CD8-positive, alpha-beta memory T cell (primary cell): ENCODE measurements around the gene ENOX1. TPM values are rescaled to one million over a fixed set of nuclear protein-coding genes. Genes with fewer than 3 reads are reported as not detected.
"Not testable (repeated sequence)": the region's sequence is repeated elsewhere in the genome, so short reads cannot be mapped to it uniquely, and the experiment has no call there.

Experiments
- CTCF ChIA-PET: fragments of 350-600 bp; sonication (Branson Sonifier 250); formaldehyde crosslinking; loops from one replicate; lab custom pipeline; 2021; ENCODE audit warnings: antibody characterized with exemption; lab: Charles Lee
- POLR2A ChIA-PET: fragments of 350-600 bp; sonication (Branson Sonifier 250); formaldehyde crosslinking; loops from one replicate; lab custom pipeline; 2021; ENCODE audit warnings: antibody characterized with exemption; lab: Charles Lee
- DNase-seq, 5 donors: peaks; one replicate each; pipeline versions ENCODE4 v3.0.0 to v3.0.0-alpha.2; 2020 to 2022; ENCODE audit warnings: mixed read lengths in 1 of 5
- H3K27ac ChIP-seq: one replicate; pipeline ENCODE4 v1.7.0; 2013; ENCODE audit warnings: low read depth, mild to moderate bottlenecking, low read length, moderate library complexity
- H3K27me3 ChIP-seq: 2 replicates; pipeline ENCODE4 v1.7.0; 2013; ENCODE audit warnings: low read length, mild to moderate bottlenecking; ENCODE audit not compliant: insufficient read depth, poor library complexity, severe bottlenecking
- H3K36me3 ChIP-seq: 2 replicates; pipeline ENCODE4 v1.7.0; 2013; ENCODE audit warnings: mild to moderate bottlenecking, low read length, moderate library complexity; ENCODE audit not compliant: insufficient read depth
- H3K4me1 ChIP-seq: 2 replicates; pipeline ENCODE4 v1.7.0; 2013; ENCODE audit warnings: mild to moderate bottlenecking, low read length, moderate library complexity; ENCODE audit not compliant: insufficient read depth
- H3K4me3 ChIP-seq: 2 replicates; pipeline ENCODE4 v1.7.0; 2013; ENCODE audit warnings: mild to moderate bottlenecking, low read length
- H3K9me3 ChIP-seq: 2 replicates; pipeline ENCODE4 v1.7.0; 2013; ENCODE audit warnings: mild to moderate bottlenecking, low read length
- H3K27ac Mint-ChIP-seq, 8 donors: one replicate each; pipeline ENCODE4 v1.8.0; 2020 to 2021; ENCODE audit warnings: mixed read lengths in 8 of 8, mild to moderate bottlenecking in 6 of 8, inconsistent platforms in 3 of 8, moderate library complexity in 3 of 8
- H3K27me3 Mint-ChIP-seq, 2 donors: one replicate each; pipeline ENCODE4 v1.8.0; 2020 to 2021; ENCODE audit warnings: mixed read lengths in 2 of 2, mild to moderate bottlenecking in 1 of 2, moderate library complexity in 1 of 2
- H3K36me3 Mint-ChIP-seq, 3 donors: one replicate each; pipeline ENCODE4 v1.8.0; 2020 to 2021; ENCODE audit warnings: mixed read lengths in 3 of 3, inconsistent platforms in 1 of 3, mild to moderate bottlenecking in 1 of 3
- H3K4me1 Mint-ChIP-seq, 3 donors: one replicate each; pipeline ENCODE4 v1.8.0; 2020 to 2021; ENCODE audit warnings: mixed read lengths in 3 of 3, inconsistent platforms in 1 of 3, mild to moderate bottlenecking in 1 of 3
- H3K4me3 Mint-ChIP-seq, 7 donors: one replicate each; pipeline ENCODE4 v1.8.0; 2020 to 2021; ENCODE audit warnings: mixed read lengths in 7 of 7, mild to moderate bottlenecking in 6 of 7, moderate library complexity in 4 of 7, inconsistent platforms in 2 of 7
- H3K9me3 Mint-ChIP-seq, 5 donors: one replicate each; pipeline ENCODE4 v1.8.0; 2020 to 2022; ENCODE audit warnings: mixed read lengths in 5 of 5, mild to moderate bottlenecking in 3 of 5, moderate library complexity in 2 of 5, inconsistent platforms in 1 of 5
- polyA plus RNA-seq: library from polyadenylated mRNA; unstranded; fragments of 300-500 nt; fragmentation: Illumina TruSeq; gene quantifications from one replicate; pipeline ENCODE4 v1.2.3, GENCODE V29; 2021
- total RNA-seq, 2 experiments: library from RNA; stranded (reverse); gene quantifications; one replicate each; pipeline ENCODE4 v1.2.3, GENCODE V29; 2021

ENOX1 gene
- total RNA-seq (under 1 TPM; 0.18 to 0.29 TPM), polyA plus RNA-seq (not detected)

DNA sequence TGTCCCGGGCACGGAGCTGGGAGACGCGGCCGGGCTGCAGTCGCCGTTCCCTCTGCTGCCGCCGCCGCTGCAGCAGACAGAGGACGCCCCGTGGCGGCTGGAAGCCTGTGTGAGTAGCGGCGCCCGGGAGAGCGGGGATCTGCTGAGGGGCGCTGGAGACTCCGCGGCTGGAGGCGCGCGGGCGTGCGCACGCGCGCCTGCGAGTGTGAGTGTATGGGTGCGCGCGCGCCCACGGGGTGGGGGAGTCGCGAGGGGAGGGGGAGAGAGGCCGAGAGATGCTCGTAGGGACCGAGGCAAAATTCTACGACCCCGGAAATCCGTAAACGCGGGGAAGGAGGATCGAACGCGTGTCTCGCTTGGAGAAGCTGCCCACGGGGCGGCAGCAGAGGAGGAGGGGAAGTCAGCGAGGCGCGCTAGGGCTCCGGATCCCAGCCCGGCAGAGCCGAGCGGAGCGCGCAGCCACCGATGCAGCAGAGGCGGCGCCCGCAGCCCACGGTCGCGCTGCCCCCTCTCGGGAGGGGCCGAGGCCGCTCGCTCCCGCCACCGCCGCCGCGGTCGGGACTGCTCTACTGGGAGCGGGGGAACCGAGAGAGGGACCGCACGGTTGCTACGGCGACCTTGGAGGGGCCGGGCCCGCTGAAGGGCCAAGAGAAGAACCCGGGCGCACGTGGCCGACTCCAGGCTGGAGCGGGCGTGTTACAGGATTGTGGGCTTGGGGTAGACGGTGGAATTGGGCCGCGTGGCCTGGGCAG, at the start of gene ENOX1:
Gene ENOX1 (minus strand): TSS at position 207 of the 752 bp plus-strand sequence.
- no peaks in the 10 kb centered on the region for H3K36me3 ChIP-seq
- POLR2A ChIA-PET: no interaction called here
- no peaks in the 10 kb centered on the region for H3K9me3 Mint-ChIP-seq
- H3K27ac Mint-ChIP-seq: no peak within 1 kb of the TSS
- H3K9me3 ChIP-seq: no peaks in the 10 kb centered on the region
- H3K27ac ChIP-seq: no peak within 1 kb of the TSS
- no peaks in the 10 kb centered on the region for H3K4me1 ChIP-seq
- peaks cover 7 to 21% (median 7%) of the 10 kb centered on the region in 3 donors for H3K4me1 Mint-ChIP-seq
- H3K4me3 Mint-ChIP-seq: peak within 1 kb of the TSS; percentile 69 to 90 (median 72)
- H3K27me3 Mint-ChIP-seq: peaks cover 30 to 45% of the 10 kb centered on the region in 2 donors
- no peak for DNase-seq
- H3K4me3 ChIP-seq: no peak within 1 kb of the TSS
- H3K27me3 ChIP-seq: peaks cover 10% of the 10 kb centered on the region
- CTCF ChIA-PET: no interaction called here
- H3K36me3 Mint-ChIP-seq: no peaks in the 10 kb centered on the region

DNA sequence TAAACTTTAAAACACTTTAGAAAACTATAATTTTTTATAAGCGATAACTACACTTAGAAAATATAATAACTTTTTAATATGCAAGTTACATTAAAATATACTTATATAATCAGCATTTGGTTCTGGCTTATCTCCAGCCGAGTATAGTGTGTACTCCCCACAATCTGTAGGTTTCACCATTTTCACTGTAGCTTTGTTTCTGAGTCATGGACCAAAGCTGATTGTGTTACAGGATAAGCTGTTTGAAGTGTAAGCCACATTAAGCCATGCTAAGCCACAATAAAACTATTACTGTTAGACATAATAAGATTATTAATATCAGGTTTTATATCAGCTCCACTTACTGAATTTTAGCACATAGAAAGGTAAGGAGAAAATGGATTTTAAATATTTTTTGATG, 48.9 kb upstream of the ENOX1 start:
- Mint-ChIP-seq H3K27me3 (peaks cover 0 to 12% of the 10 kb centered on the region in 2 donors), H3K4me3 (no peak overlapping the region), H3K36me3 (peaks cover 0 to 6% (median 0%) of the 10 kb centered on the region in 3 donors), H3K9me3 (peaks cover 0 to 7% (median 0%) of the 10 kb centered on the region in 5 donors), H3K27ac (no peak overlapping the region), H3K4me1 (no peaks in the 10 kb centered on the region)
- Histone ChIP-seq H3K9me3 (no peaks in the 10 kb centered on the region), H3K4me1 (no peaks in the 10 kb centered on the region), H3K36me3 (no peaks in the 10 kb centered on the region), H3K27me3 (no peaks in the 10 kb centered on the region), H3K27ac (no peak overlapping the region), H3K4me3 (no peak overlapping the region)
- ChIA-PET CTCF (no interaction called here), POLR2A (no interaction called here)
- DNase-seq: no peak

DNA sequence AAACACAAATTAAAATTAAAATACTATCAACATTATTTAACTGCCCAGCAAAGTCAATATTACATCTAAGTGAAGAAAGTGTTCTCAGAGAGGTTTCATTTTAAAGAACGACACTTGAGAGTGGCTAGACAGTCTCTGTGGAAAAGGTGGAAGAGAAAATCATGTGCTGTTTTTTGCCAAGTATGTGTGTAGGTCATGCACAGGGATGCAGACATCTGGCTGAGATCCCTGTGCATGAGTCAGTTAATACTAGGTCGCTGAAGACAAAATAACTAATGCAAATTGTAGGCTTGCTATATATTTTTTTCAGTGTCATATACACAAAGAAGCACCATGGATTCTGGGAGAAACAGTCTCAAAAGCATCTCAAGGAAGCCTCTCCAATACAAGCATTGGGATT, 44.3 kb upstream of the ENOX1 start:
- no peaks in the 10 kb centered on the region for H3K4me1 Mint-ChIP-seq
- no peak overlapping the region for H3K27ac ChIP-seq
- H3K9me3 ChIP-seq: no peaks in the 10 kb centered on the region
- no peak overlapping the region for H3K27ac Mint-ChIP-seq
- no peaks in the 10 kb centered on the region for H3K36me3 ChIP-seq
- ChIA-PET POLR2A (no interaction called here), CTCF (no interaction called here)
- H3K36me3 Mint-ChIP-seq: peaks cover 0 to 2% (median 0%) of the 10 kb centered on the region in 3 donors
- no peaks in the 10 kb centered on the region for H3K27me3 ChIP-seq
- no peak overlapping the region for H3K4me3 Mint-ChIP-seq
- DNase-seq: no peak
- peaks cover 2 to 16% of the 10 kb centered on the region in 2 donors for H3K27me3 Mint-ChIP-seq
- no peak overlapping the region for H3K4me3 ChIP-seq
- H3K9me3 Mint-ChIP-seq: peaks cover 0 to 3% (median 0%) of the 10 kb centered on the region in 5 donors
- no peaks in the 10 kb centered on the region for H3K4me1 ChIP-seq

DNA sequence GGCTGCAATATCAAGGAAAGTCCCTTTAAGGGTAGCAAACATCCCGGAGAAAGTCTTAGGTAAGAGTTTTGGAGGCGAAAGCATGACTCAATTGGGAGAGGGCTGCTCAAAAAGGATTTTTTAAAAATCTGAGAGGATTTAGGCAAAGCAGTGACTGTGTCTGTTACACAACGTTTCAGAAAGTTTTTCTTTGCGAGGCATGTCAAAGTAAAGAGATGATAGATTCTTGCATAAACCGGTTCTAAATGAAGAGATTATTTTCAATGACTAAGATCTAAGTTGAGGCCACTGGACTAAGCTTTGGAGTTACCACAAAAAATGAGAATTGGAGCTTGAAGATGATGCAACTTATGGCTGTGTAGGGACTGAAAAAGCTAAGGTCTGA, 43.7 kb upstream of the ENOX1 start:
- Histone ChIP-seq H3K36me3 (no peaks in the 10 kb centered on the region), H3K27me3 (no peaks in the 10 kb centered on the region), H3K4me1 (no peaks in the 10 kb centered on the region), H3K4me3 (no peak overlapping the region), H3K27ac (no peak overlapping the region), H3K9me3 (no peaks in the 10 kb centered on the region)
- Mint-ChIP-seq H3K4me1 (no peaks in the 10 kb centered on the region), H3K27me3 (peaks cover 2 to 16% of the 10 kb centered on the region in 2 donors), H3K27ac (peak overlapping the region in 1 of 8 donors; percentile 74), H3K36me3 (peaks cover 0 to 2% (median 0%) of the 10 kb centered on the region in 3 donors), H3K4me3 (no peak overlapping the region), H3K9me3 (peaks cover 0 to 3% (median 0%) of the 10 kb centered on the region in 5 donors)
- POLR2A ChIA-PET: no interaction called here
- no peak for DNase-seq
- CTCF ChIA-PET: no interaction called here

DNA sequence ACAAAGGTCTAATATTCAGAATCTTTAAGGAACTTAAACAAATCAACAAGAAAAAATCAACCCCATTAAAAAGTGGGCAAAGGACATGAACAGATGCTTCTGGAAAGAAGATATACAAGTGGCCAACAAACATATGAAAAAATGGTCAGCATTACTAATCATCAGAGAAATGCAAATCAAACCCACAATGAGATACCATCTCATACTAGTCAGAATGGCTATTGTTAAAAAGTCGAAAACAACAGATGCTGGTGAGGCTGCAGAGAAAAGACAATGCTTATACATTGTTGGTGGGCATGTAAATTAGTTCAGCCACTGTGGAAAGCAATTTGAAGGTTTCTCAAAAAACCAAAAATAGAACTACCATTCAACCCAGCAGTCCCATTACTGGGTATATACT, 37.9 kb upstream of the ENOX1 start:
- H3K4me1 ChIP-seq, H3K27me3 ChIP-seq, H3K36me3 ChIP-seq, H3K4me3 ChIP-seq, H3K27ac Mint-ChIP-seq, POLR2A ChIA-PET, CTCF ChIA-PET, H3K27me3 Mint-ChIP-seq, H3K36me3 Mint-ChIP-seq, H3K27ac ChIP-seq, DNase-seq, H3K4me1 Mint-ChIP-seq, H3K4me3 Mint-ChIP-seq, H3K9me3 Mint-ChIP-seq, H3K9me3 ChIP-seq: not testable (repeated sequence)

DNA sequence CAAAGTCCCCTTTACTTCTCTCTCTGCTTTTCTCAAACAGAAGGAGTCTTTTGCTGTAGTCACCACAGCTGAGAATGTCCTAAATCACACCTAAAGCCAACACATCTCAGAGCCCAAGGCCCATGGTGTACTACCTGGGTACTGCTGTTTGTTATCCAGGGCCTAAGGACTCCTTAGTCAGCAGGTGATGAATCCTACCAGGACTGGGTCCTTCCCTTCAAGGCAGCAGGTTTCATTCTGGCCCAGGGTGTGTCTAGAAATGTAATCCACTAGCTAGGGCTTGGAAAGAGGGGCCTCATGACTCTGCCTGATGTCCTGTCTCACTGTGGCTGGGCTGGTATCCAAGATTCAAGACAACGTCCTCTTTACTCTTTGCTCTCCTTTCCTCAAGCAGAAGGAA, 36.2 kb upstream of the ENOX1 start:
- H3K4me3 Mint-ChIP-seq: no peak overlapping the region

DNA sequence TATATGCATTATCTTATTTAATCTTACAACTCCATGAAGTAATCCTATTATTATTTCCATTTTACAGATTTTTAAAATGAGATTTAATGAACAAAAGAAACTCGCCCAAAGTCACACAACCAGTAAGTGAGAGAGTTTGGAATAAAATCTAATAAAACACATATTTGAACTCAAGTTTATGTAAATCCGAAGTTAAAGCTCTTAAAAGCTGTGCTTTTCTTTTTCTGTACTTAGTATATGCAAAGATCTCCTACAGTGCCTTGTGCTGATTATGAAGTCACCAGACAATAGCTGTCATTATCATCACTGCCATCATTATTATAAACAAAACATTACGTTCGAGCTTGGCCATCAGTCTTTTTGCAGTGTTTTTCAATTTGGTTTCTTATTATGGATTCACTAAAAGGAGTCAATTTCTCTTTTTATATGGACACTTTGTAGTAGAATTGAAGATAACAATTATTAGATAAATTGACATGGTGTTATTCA, 29.7 kb upstream of the ENOX1 start:
- no peaks in the 10 kb centered on the region for H3K9me3 ChIP-seq
- no peaks in the 10 kb centered on the region for H3K4me1 Mint-ChIP-seq
- peaks cover 0 to 9% (median 1%) of the 10 kb centered on the region in 3 donors for H3K36me3 Mint-ChIP-seq
- no peak for DNase-seq
- no peaks in the 10 kb centered on the region for H3K4me1 ChIP-seq
- H3K27ac Mint-ChIP-seq: no peak overlapping the region
- H3K9me3 Mint-ChIP-seq: peaks cover 0 to 4% (median 0%) of the 10 kb centered on the region in 5 donors
- H3K4me3 Mint-ChIP-seq: no peak overlapping the region
- no peaks in the 10 kb centered on the region for H3K36me3 ChIP-seq
- CTCF ChIA-PET: no interaction called here
- no peak overlapping the region for H3K4me3 ChIP-seq
- POLR2A ChIA-PET: no interaction called here
- H3K27me3 Mint-ChIP-seq: peaks cover 7 to 56% of the 10 kb centered on the region in 2 donors
- peaks cover 3% of the 10 kb centered on the region for H3K27me3 ChIP-seq
- H3K27ac ChIP-seq: no peak overlapping the region

More for the DNA sequence above, 36.2 kb upstream of the ENOX1 start:
- Mint-ChIP-seq H3K36me3 (peaks cover 0 to 6% (median 0%) of the 10 kb centered on the region in 3 donors), H3K4me1 (no peaks in the 10 kb centered on the region), H3K27me3 (peaks cover 7 to 11% of the 10 kb centered on the region in 2 donors), H3K9me3 (peaks cover 0 to 4% (median 0%) of the 10 kb centered on the region in 5 donors), H3K27ac (no peak overlapping the region)
- ChIA-PET POLR2A (no interaction called here), CTCF (no interaction called here)
- Histone ChIP-seq H3K4me3 (no peak overlapping the region), H3K36me3 (no peaks in the 10 kb centered on the region), H3K27ac (no peak overlapping the region), H3K9me3 (no peaks in the 10 kb centered on the region), H3K27me3 (no peaks in the 10 kb centered on the region), H3K4me1 (no peaks in the 10 kb centered on the region)
- no peak for DNase-seq

DNA sequence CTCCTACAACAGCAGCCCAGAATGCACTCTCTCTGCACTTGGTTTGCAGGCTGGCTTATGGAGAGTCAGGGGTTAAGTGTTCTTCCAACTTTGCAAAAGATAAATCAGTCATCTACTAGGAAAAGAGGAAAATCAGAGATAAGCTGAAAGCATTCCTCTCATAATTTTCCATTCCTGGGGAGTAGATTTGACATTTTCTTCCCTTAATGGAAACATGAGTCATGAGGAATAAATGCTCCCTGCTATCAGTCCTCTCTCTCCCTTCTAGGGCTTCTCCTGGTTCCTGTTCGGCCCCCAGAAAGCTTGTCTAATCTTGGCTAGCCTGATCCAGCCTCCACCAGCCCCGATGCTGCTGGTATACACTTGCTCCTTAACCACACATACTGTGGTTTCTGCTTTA, 28.4 kb upstream of the ENOX1 start:
- H3K4me1 ChIP-seq: no peaks in the 10 kb centered on the region
- Mint-ChIP-seq H3K36me3 (peaks cover 0 to 9% (median 1%) of the 10 kb centered on the region in 3 donors), H3K27me3 (peaks cover 7 to 54% of the 10 kb centered on the region in 2 donors), H3K4me1 (no peaks in the 10 kb centered on the region), H3K9me3 (peaks cover 0 to 4% (median 0%) of the 10 kb centered on the region in 5 donors), H3K27ac (peak overlapping the region in 1 of 8 donors; percentile 5), H3K4me3 (no peak overlapping the region)
- CTCF ChIA-PET: interaction anchor here (1.5 kb wide), 1 partner anchor 11 kb away, joined by 4 read pairs; no protein-coding TSS in a partner anchor
- POLR2A ChIA-PET: no interaction called here
- H3K36me3 ChIP-seq: no peaks in the 10 kb centered on the region
- no peaks in the 10 kb centered on the region for H3K9me3 ChIP-seq
- DNase-seq: no peak
- peaks cover 3% of the 10 kb centered on the region for H3K27me3 ChIP-seq
- H3K4me3 ChIP-seq: no peak overlapping the region
- H3K27ac ChIP-seq: no peak overlapping the region
